ENCODE results near the gene FAM53B.

Gene FAM53B

GRCh38 chr10:124707144-124707467 lies 37.1 kb downstream of the FAM53B start:
- DNase-seq: no peak

- DNase-seq: no peak
Measured at GRCh38 chr10:124706462-124707143, 37.6 kb downstream of the FAM53B start.

DNA sequence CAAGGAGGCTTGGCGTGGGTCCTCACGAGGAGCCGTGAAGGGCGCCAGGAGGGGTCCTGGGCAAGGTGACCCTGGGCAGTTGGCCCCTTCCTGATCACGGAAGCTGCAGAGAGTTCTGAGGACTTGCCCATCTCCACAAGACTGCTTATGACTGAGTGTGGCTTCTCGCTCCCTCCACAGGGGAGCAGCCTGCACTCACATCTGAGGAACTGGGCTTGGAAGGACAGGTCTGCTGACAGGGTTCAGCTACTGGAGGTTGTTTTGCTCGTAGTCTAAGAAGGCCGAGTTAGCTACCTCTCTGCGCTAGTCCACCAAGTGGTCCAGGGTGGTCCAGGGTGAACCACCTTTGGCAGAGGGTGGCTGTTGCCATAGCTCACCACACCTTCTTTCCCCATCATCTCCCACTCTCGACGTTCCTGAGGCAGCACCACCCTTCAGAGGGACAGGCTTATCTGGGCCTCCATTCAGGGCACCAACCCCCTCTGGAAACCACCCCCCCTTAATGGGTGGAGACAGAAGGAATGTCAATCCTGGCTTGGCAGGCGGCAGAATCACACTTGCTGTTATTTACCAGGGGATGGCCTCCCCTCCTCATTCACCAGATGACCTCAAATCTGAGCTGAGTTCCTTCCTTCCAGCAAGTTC lies 38.2 kb downstream of the FAM53B start:
- no peak for DNase-seq

GRCh38 chr10:124705381-124705740 lies 38.8 kb downstream of the FAM53B start:
- no peak for DNase-seq

DNA sequence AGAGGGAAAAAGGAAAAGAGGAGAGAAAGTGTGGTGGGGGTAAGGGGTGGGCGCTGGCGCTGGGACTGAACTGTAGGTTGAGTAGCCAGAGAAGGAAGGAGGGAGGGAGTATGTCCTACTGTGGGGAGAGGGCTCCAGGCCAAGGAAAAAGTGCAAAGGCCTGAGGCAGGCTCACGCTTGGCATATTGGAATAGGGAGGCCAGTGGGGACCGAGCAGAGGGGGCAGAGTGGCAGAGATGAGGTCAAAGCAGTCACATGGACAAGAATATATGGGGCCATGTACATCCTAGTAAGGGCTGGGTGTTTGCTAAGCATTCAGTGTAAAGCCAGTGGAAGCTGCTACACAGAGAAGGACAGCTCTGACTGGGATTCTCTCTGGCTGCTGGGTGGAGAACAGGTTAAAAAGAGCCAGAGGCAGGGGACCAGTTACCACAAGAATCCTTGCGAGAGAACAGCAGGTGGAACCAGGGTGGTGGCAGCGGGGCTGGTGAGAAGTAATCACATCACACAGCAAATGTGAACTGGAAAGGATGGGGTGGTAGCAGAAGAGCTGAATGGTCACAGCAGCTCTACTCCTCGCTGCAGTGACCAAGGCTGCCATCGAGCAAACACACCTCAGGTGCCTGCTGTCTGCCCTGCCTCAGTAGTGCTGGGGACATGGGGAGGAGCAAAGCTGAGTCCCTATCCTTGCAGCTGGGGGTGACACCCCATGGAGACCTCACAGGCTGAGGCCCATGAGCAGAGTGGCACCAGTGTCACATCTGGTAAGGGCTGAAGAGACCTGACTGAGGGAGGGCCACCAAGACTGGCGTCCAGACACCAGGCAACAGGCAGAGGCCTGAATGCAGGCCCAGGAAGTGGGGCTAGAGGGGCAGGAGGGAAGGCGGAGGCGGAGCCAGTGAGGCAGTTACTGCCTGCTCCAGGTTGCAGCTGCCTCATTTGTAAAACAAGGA lies 39.5 kb downstream of the FAM53B start:
- no peak for DNase-seq

DNA sequence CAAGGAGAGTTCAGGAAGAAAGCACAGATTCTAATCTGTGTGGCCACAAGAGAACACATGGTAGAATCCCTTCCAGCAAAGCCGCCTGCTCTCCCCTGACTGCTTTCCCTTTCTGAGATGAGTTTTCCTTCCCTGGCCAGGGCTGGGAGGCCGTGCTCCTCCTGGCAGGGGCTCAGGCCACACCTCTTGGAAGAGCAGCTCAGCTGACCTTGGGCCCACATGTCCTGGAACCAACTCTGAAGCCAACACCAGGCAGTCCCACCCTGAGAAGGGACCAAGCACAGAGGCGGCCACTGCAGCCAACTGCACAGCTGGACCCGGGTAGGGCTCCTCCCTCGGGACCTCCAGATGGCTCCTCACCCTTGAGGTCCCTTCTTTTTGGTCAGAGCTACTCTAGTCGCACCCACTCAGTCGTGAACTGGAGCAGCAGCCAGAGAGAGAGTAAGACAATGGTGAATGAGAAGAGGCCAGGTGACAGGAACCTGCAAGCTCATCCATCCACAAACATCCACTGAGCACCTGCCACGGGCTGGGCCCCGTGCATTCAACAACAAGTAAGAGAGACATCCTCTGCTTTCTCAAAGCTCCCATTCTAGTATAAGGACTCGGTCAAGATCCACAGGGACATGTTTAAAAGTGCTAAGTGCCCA lies 40.3 kb downstream of the FAM53B start:
- no peak for DNase-seq

GRCh38 chr10:124703372-124703771 lies 40.8 kb downstream of the FAM53B start:
- DNase-seq: no peak

DNA sequence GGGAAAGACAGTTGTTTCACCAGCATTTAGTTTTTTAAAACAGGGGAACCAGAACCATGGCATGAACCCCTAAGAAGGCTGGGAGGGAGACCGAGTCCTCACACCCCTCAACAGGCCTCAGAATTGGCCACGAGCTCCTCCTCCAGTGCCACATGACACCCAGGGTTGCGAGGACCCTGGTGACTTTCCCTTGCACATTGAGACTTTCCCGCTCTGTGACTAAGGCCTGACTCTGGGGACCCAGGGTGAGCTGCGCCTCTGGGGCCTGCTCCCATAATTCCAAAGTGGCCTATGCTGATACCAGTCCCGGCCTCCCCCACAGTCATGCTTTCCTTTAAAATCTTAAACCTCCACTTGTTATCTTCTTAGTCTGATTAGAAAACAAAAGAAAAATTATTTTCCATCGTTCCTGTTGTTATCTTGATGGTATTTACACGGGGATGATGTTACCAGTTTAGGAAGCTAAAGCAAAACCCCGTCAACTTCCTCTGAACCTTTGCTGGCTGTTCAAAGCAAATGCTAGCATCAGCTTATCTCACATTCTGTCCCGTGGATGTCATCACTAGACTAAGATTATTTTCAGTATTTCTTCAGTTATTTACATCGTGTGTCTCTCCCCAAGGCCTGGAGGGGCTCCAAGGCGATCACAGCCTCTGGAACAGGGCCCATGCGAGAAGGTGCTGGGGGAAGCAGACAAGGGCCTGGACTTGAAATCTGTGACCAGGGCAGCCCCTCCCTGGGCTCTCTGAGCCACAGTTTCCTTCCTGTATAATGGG lies 42.1 kb downstream of the FAM53B start:
- DNase-seq: no peak

GRCh38 chr10:124701435-124701834 lies 42.7 kb downstream of the FAM53B start:
- no peak for DNase-seq

DNA sequence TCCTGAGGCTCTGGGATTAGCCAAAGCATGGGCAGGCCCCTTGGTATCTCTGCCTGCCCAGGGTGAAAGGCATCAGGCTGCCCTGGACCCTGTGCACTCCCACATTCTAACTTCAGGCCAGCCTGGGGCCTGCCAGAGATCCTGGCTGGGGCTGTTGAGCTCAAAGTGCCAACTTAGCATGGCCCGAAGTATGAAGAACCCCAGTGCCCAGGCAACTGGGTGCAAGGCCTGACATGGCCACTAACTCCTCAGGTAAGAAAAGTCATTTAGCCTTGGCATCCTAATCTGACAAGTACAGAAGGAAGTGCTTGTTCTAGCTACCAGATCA lies 43.2 kb downstream of the FAM53B start:
- DNase-seq: no peak

- DNase-seq: no peak
Measured at GRCh38 chr10:124700293-124701037, 43.7 kb downstream of the FAM53B start.

- no peak for DNase-seq
Measured at GRCh38 chr10:124699471-124700292, 44.5 kb downstream of the FAM53B start.

DNA sequence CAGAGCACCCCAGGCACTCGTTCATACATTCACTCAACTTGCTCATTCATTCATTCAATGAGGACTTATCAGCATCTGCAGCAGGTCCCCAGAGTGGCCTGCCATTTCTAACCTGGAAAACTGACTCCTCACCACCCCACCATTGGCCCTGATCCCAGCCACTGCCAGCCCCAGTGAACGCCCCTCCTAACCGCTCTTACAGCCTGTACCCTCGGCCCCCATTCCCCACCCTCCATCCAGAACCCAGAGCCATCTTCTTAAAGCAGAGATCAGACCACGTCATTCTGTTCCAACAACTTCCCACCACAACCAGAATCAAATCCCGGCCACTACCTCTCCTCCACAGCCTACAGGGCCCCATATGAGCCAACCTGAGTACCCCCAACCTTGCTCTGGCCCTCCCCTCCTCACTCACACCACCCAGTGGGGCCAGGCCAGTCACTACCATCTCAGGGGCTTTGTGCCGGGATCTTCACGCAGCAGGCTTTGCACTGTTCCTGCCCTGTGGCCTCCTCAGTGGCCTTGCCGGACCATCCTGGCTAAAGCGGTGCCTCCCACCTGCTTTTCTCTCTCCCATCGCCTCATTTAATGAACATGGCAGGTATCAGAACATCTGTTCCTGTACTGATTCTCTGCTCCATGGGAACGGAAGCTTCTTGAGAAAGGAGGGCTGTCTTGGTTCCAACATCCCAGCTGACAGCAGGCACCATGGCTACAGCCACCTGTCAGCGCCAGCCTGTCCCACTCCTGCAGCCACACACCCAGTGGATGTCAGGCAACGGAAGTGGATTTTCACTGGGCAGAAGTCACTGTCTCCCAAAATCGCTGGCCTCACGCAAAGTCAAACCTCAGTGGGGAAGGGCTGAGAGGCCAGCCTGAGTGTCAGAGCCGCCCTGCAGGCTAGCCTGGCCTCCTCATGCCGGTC lies 45.4 kb downstream of the FAM53B start:
- no peak for DNase-seq

DNA sequence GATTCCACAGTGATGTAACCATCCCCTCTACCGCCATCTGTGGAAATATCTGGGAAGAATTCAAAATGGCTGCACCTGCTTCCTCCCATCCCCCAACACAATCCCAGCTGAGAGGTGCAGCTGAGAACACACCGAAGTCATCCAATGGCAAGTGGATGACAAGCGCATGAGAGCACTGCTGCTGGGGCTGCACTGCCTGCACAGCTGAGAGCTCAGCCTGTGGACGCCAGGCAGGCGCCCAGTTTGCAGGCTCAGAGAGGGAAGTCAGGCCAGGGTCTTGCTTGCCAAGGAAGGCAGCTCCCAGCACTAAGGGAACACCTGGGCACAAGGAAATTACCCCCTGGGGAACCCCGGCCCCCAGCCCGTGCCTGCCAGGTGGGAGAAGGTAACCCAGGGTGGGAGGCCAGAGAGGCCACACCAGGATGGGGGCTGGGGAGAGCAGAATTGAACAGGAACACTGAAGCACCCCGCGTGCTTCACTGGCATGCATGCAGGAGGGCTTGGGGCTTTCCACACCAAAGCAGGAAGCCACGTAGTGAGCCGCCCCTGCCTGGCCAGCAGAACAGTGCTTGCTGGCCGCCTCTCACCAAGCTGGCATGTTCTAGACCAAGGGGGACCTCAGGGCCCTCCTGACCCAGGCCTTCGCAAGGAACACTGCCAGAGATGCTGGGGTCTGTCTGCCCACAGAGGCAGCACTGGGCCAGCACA lies 46.2 kb downstream of the FAM53B start:
- DNase-seq: no peak

GRCh38 chr10:124697443-124697836 lies 46.7 kb downstream of the FAM53B start:
- no peak for DNase-seq

DNA sequence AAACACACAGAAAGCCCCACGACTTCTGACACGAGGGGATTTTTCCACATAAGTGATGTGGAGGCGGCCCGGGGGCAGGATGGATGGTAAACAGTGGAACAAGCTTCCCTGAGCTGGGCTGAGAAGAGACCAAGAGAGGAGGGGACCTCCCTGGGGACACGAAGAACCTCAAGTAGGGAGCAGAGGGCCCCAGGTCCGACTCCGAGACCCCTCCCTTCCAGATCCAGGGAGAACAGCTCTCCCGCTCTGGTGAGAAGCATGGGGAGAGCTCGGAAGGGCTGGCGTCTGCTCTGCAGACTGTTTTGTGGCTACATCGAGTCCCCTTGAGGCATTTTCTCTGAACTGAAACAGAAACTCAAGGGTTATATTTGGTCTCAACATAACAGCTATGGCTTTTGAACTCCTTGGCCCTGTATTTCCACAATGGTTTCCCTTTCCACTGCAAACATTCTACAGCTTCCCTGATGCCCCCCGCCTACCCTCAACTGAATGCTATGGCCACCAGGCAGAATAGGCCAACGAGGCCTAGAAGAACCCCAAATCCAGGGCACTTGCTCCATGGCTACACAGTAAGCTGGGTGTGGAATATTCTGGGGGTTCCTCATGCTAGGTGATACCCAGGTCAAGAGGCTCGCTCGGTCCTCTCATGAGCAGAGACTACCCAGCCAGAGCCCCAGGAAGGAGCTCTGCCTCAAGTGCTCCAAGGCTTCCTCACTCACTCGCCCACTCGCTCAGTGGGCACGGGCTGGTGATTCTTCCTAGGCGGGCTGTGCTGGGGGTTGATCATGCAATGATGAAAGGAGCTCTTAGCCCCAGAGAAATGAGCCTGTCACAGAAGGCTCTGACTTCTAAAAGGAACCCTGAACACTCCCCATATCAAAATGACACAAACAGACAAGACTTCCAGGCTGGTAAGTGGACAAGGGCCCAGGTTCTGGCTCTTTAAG lies 47.5 kb downstream of the FAM53B start:
- no peak for DNase-seq

- no peak for DNase-seq
Measured at GRCh38 chr10:124695259-124695658, 48.9 kb downstream of the FAM53B start.

Measured in NCI-H2227 treated with DMSO at 0.1 percent for 48 hours (cell line).